Activated naive CD4-positive, alpha-beta T cell treated with anti-CD3 and anti-CD28 coated beads, Interleukin-2, amount 50 U/mL, for 72 hours (primary cell): ENCODE results near the gene PPDPF. TPM values are rescaled to one million over a fixed set of nuclear protein-coding genes. Genes with fewer than 3 reads are reported as not detected.

Source experiments
- ATAC-seq, 2 donors: fragments of 150-1000 bp; cut with Tn5 transposase; 2 replicates each; pipeline ENCODE4 v1.10.0; 2021; ENCODE audit warnings: mild to moderate bottlenecking in 2 of 2, moderate library complexity in 2 of 2
- DNase-seq, 2 donors: peaks; one replicate each; pipeline ENCODE4 v3.0.0; 2021 to 2022; ENCODE audit warnings: low spot score in 2 of 2
- H3K27ac Mint-ChIP-seq, 2 donors: one replicate each; pipeline ENCODE4 v1.8.0; 2022; ENCODE audit warnings: mild to moderate bottlenecking in 2 of 2, mixed read lengths in 2 of 2
- H3K36me3 Mint-ChIP-seq, 2 donors: one replicate each; pipeline ENCODE4 v1.8.0; 2022; ENCODE audit warnings: mixed read lengths in 2 of 2
- H3K9me3 Mint-ChIP-seq, 2 donors: one replicate each; pipeline ENCODE4 v1.8.0; 2022; ENCODE audit warnings: mixed read lengths in 2 of 2
- total RNA-seq, 2 donors: library from RNA; stranded (reverse); gene quantifications; one replicate each; pipeline ENCODE4 v1.2.3, GENCODE V29; 2022

PPDPF gene
- total RNA-seq, 2 donors from 2014 or later = 60.7 to 117 TPM

DNA sequence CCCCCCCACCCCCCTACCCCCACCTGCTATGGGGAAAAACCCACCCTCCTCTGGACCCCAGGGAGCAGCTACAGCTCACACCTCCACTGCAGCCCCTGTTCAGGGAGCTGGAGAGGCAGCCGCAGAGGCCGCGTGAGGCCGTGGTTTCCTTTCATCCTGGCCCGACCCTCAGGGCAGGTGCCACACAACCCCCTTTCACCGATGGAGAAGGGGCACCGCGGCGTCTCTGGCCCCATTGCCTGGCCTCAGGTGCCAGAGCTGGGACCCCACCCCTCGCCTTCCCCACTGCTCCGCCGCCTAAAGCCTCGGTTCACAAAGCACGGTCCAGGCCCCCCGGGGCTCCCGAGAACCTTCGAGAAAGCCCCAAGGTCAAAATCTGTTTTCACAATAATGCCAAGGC is 36.3 kb upstream of the PPDPF start:
- no peak overlapping the region for H3K27ac Mint-ChIP-seq
- DNase-seq (no peak), ATAC-seq (no peak)
- no peaks in the 10 kb centered on the region for H3K36me3 Mint-ChIP-seq
- no peaks in the 10 kb centered on the region for H3K9me3 Mint-ChIP-seq

DNA sequence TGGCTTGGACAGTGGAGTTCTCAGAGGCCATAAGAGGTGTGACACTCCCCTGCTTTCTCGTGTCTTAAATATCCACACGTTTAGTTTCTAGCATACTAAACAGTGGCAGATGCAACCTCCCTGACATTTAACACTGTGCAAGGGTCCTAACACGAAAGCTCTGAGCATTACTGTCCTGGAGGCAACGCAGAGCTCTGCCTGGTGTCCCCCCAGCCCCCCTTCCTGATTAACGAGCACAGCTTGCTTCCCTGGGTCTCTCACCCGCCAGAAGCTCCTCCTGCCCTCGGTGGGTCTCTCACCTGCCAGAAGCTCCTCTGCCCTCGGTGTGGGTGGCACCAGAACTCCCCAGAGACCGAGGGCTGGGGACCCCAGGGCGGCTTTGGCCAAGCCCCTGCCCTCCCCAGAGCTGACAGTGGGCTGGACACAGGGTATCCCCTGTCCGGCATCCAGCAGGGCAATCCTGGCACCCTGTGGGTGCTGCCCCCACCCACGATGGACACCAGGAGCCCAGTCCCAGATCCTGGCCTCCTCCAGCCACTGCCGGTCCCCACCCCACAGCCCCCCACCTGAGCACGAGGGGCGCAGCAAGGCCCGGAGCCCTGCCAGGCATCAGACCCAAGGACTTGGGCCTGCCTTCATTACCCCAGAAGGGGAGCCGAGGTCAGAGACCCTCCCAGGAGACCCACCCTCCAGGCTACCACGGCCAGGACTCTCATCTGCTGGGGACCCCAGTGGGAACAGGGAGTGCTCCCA is 35.7 kb upstream of the PPDPF start:
- Mint-ChIP-seq H3K36me3 (no peaks in the 10 kb centered on the region), H3K9me3 (no peaks in the 10 kb centered on the region), H3K27ac (no peak overlapping the region)
- DNase-seq = no peak
- ATAC-seq = no peak

DNA sequence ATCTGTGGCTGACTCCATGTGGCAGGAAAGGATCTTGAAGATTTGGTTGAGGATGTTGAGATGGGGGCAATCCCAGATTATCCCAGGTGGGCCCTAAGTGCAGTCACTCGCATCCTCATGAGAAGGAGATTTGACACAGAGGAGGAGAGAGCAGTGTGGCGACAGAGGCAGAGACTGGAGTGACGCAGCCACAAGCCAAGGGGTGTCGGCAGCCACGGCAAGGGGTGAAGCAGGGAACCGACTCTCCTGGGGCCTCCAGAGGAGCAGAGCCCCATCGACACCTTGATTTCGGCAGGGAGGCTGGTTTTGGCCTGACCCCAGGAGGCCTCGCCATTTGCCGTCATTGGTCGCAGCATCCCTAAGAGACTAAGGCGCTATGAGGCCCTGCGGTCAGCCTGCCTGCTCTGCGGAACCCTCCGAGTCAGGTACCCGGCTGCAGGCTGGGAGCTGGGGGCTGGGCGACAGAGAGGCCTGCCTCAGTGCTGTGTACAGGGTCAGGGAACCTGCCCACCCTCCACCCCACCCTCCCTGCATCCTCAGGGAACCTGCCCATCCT is 34.2 kb upstream of the PPDPF start:
- Mint-ChIP-seq H3K27ac (no peak overlapping the region), H3K36me3 (no peaks in the 10 kb centered on the region), H3K9me3 (no peaks in the 10 kb centered on the region)
- no peak for DNase-seq
- ATAC-seq = no peak

DNA sequence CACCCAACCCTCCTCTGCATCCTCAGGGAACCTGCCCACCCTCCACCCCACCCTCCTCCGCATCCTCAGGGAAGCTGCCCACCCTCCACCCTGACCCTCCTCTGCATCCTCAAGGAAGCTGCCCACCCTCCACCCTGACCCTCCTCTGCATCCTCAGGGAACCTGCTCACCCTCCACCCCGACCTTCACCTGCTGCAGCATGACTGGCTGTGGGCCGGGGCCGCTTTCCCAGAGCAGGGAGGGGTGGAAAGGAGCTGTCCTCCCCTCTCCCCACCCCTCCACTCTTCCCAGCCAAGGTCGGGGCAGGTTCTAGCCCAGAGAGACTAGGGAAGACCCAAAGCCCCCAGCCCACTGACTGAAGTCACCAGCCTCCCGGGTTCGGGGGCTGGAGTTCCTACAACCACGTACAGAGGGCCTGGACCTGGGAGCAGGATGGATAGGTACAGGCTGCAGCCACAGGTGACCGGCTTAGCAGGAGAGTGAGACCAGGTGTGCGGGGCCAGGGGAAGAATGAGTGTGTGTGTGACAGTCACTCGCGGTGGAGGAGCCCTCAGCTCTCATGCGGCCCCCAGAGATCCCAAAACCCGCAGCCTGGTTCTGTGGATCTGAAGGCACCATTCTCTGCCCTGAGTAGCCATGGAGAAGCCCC is 33.3 kb upstream of the PPDPF start:
- DNase-seq = no peak
- peaks cover 0 to 2% of the 10 kb centered on the region in 2 donors for H3K9me3 Mint-ChIP-seq
- no peak overlapping the region for H3K27ac Mint-ChIP-seq

DNA sequence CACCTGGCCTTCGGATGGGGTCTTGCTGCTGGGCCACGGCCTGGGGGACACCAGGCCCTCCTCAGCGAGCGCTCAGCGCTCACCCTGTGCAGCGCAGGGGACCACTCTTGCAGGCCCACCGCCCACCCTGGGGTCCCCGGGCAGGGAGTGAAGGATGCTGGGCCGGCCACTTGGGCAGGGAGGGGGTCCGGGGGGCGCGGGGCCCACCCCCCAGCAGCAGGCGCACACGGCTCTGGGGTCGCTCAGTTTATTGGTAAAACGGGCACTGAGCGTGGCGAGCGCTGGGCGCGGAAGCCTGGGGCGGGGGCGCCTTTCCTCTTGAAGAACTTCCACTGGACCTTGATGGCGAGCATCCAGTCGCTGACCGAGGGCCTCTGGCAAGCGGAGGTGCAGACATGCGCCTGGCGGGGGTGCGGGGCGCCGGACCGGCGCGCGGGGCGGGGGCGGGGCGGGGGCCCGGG is 32.8 kb upstream of the PPDPF start:
- ATAC-seq (no peak), DNase-seq (no peak)
- H3K27ac Mint-ChIP-seq = no peak overlapping the region
- H3K9me3 Mint-ChIP-seq = peaks cover 0 to 5% of the 10 kb centered on the region in 2 donors
- no peaks in the 10 kb centered on the region for H3K36me3 Mint-ChIP-seq

More for the DNA sequence above, 33.3 kb upstream of the PPDPF start:
- H3K36me3 Mint-ChIP-seq = no peaks in the 10 kb centered on the region
- ATAC-seq = no peak

DNA sequence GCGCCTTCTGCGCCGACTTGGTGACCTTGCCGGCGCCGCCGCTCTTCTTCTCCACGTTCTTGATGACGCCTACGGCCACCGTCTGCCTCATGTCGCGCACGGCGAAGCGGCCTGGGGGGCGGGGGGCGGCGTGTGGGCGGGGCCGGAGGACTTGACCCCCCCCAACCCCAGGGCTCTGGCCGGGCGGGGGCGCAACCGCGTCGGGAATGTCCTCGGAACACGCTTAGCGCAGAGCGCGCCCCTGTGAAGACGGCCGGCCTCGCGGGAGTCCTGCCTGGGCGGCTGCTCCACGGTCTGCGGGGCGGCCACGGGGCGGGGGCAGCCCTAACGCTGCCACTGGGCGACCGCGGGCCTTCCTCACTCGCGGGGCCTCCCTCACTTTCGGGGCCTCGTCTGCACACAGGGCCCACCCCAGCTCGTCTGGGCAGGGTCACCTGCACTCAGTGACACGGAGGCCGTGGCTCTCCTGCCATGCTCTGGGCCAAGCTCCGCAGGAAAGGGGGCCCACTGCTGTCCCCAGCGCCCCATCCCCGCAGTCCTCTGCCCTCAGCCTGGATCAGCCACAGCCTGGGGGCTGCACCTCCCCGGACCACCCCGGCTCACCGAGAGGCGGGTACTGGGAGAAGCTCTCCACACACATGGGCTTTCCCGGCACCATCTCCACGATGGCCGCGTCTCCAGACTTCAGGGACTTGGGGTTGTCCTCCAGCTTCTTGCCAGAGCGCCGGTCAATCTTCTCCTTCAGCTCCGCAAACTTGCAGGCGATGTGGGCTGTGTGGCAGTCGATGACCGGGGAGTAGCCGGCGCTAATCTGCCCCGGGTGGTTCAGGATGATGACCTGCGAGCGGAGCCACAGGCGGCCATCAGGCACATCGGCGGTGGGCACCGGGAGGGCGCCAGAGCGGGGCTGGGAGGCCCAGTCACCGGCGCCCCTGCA is 32.0 kb upstream of the PPDPF start:
- DNase-seq (no peak), ATAC-seq (peak in 1 of 2 donors; percentile 34)
- no peaks in the 10 kb centered on the region for H3K36me3 Mint-ChIP-seq
- no peak overlapping the region for H3K27ac Mint-ChIP-seq
- H3K9me3 Mint-ChIP-seq = peaks cover 0 to 5% of the 10 kb centered on the region in 2 donors

DNA sequence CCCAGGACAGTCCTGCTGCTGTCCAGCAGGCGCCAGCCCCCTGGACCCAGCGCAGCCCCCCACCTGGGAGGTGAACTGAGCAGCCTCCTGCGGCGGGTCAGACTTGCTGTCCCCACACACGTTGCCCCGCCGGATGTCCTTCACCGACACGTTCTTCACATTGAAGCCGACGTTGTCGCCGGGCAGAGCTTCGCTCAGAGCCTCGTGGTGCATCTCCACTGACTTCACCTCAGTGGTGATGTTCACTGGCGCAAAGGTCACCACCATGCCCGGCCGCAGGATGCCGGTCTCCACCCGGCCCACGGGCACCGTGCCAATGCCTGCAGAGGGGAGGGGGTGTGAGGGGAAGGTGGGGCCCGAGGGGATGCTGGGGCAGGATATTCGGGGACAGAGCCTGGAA is 30.1 kb upstream of the PPDPF start:
- ATAC-seq = no peak
- no peak overlapping the region for H3K27ac Mint-ChIP-seq

DNA sequence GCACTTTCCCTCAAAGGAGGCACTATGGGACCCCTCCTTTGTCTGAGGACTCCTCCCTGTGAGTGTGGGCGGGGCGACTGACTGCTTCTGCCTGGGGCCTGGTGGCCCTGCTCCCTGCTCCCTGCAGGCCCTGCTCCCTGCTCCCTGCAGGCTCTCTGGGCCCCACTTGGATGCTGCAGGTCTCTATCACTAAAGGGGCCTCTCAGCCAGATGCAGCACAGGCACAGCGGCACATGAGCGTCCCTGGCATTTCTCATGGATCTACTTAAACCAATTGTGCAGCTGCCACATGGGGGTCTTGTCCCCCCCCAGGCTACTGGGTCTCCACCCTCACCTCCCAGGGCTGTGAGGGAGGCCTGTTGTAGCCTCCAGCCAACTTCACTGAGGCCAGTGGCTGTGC is 29.5 kb upstream of the PPDPF start:
- Mint-ChIP-seq H3K9me3 (peaks cover 0 to 5% of the 10 kb centered on the region in 2 donors), H3K27ac (no peak overlapping the region), H3K36me3 (no peaks in the 10 kb centered on the region)
- ATAC-seq (no peak), DNase-seq (no peak)

More for the DNA sequence above, 30.1 kb upstream of the PPDPF start:
- no peak for DNase-seq
- H3K9me3 Mint-ChIP-seq = peaks cover 0 to 5% of the 10 kb centered on the region in 2 donors
- H3K36me3 Mint-ChIP-seq = no peaks in the 10 kb centered on the region

DNA sequence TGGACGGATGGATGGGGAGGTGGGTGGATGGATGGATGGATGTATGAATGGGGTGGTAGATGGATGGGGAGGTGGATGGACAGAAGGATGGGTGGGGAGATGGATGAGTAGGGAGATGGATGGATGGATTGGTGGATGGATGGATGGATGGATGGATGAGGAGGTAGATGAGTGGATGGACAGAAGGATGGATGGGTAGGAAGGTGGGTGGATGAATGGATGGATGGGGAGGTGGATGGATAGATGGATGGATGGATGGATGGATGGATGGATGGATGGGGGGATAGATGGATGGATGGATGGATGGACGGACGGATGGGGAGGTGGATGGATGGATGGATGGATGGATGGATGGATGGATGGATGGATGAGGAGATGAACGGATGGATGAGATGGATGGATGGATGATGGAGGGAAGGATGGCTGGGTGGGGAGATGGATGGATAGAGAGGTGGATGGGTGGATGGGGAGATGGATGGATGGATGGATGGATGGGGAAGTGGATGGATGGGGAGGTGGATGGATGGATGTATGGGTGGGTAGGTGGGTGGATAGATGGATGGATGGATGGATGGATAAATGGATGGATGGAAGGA is 28.8 kb upstream of the PPDPF start:
- no peak for DNase-seq
- peaks cover 0 to 5% of the 10 kb centered on the region in 2 donors for H3K9me3 Mint-ChIP-seq
- H3K36me3 Mint-ChIP-seq = no peaks in the 10 kb centered on the region
- ATAC-seq = no peak
- H3K27ac Mint-ChIP-seq = no peak overlapping the region

DNA sequence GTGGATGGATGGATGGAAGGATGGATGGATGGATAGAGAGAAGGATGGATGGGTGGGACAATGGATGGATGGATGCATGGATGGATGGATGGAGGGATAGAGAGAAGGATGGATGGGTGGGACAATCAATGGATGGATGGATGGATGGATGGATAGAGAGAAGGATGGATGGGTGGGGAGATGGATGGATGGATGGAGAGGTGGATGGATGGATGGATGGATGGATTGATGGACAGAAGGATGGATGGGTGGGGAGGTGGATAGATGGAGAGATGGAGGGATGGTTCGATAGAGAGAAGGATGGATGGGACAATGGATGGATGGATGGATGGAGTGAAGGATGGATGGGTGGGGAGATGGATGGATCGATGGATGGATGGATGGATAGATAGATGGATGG is 28.0 kb upstream of the PPDPF start:
- Mint-ChIP-seq H3K9me3 (peaks cover 0 to 5% of the 10 kb centered on the region in 2 donors), H3K36me3 (no peaks in the 10 kb centered on the region), H3K27ac (no peak overlapping the region)
- ATAC-seq (no peak), DNase-seq (no peak)

DNA sequence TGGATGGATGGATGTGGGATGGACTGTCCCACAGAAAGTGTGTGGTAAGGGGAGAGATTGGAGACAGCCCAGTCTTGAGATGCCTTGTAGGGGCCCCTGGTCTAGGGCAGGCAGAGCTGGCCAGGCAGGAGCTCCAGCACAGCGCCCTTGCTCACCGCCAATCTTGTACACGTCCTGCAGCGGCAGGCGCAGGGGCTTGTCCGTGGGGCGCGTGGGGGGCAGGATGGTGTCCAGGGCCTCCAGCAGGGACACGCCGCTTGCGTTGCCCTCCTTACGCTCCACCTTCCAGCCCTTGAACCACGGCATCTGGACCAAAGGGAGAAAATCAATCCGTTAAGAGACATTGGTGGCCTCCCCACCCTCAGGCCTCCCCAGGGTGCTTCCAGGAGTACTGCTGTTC is 27.6 kb upstream of the PPDPF start:
- no peak for DNase-seq
- peaks cover 0 to 5% of the 10 kb centered on the region in 2 donors for H3K9me3 Mint-ChIP-seq
- ATAC-seq = no peak
- H3K36me3 Mint-ChIP-seq = no peaks in the 10 kb centered on the region
- H3K27ac Mint-ChIP-seq = no peak overlapping the region

DNA sequence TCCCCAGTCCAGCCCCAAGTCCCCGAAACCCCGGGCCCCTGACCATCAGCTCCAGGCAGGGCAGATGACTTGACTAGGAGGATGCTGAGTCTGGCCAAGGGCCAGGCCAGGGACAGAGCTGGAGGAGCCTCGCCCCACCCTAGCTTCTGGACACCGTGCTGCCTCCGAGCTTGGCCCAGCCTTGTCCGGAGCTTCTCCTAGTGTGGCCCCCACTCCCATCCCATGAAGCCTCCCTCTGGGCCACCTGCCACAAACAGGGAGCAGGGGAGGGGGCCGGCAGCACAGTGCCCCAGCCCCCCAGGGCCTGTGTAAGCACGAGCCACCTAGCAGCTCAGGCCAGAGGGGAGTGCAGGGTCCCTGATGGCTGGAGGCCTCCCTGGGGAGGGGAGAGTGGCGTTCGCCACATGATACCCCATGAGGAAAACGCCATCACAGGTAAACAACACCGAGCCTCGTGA is 27.0 kb upstream of the PPDPF start:
- no peak for ATAC-seq

DNA sequence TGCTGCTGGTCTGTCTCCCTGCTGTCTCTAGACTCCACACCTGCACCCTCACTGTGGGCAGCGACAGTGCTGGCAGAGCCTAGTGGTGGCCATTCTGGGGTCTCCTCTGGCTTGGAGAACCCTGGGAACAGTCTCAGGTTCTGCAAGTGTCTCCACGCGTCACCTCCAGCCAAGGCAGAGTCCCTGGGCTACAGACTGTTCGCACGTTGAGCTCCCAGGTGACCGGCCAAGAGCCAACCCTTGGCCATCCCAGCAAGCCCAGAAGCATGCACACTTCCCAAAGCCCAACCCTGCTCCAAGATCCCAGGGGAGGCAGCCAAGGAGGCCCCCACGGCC is 26.5 kb upstream of the PPDPF start:
- DNase-seq = no peak
- H3K27ac Mint-ChIP-seq = no peak overlapping the region
- ATAC-seq = no peak
- H3K9me3 Mint-ChIP-seq = peaks cover 0 to 5% of the 10 kb centered on the region in 2 donors
- H3K36me3 Mint-ChIP-seq = no peaks in the 10 kb centered on the region

More for the DNA sequence above, 27.0 kb upstream of the PPDPF start:
- DNase-seq = no peak
- Mint-ChIP-seq H3K27ac (no peak overlapping the region), H3K9me3 (peaks cover 0 to 5% of the 10 kb centered on the region in 2 donors), H3K36me3 (no peaks in the 10 kb centered on the region)

DNA sequence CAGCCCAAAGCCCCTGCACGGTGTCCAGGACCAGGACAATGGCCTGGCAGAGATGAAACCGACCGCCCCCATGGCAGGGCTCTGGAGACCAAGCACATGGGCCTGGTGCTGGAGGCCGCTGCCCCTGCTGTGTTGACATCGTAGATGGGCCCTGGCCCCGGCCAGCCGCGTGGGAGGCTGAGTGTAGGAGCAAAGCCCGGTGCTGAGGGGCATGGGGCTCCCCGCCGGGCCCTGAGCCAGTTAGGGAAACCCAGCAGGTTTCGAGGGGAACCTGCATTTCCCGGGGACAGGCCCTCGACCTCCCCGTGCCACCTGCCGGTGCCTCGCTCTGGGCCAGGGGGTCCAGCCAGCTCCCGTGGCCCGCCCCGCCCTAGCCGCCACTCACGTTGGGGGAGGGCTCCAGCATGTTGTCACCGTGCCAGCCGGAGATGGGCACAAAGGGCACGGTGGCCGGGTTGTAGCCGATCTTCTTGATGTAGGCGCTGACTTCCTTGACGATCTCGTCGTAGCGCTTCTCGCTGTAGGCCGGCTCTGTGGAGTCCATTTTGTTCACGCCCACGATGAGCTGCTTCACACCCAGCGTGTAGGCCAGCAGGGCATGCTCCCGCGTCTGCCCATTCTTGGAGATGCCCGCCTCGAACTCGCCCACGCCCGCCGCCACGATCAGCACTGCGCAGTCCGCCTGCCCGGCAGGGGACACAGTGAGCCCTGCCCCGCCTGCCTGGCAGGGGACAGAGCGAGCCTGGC is 26.0 kb upstream of the PPDPF start:
- Mint-ChIP-seq H3K36me3 (no peaks in the 10 kb centered on the region), H3K27ac (no peak overlapping the region), H3K9me3 (peaks cover 0 to 5% of the 10 kb centered on the region in 2 donors)
- DNase-seq (no peak), ATAC-seq (no peak)

DNA sequence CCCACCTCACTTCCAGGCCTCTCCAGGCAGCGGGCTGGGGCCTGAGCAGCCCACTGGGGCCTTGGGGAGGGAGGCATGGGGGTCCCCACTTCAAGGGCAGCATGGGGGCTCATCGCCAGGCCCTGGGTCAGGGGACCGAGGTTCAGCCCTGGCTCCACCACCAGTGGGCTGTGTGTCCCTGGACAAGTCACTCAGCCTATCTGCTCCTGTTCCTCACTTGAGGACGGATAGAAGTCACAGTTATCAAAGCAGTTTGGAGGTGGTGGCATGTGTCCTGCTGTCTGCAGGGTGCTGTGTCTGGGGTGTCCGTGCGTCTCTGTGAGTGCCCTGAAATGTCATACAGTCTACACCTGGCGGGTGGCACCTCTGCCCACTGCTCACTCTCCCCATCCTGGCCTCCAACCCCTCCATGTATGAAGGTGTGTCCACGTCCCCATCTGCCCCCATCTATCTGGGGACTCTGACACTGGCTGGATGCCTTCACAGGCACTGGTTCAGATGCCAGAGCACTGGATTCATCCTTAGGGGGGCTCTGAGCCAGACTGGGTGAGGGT is 25.3 kb upstream of the PPDPF start:
- Mint-ChIP-seq H3K27ac (no peak overlapping the region), H3K36me3 (no peaks in the 10 kb centered on the region), H3K9me3 (peaks cover 0 to 5% of the 10 kb centered on the region in 2 donors)
- ATAC-seq = no peak
- no peak for DNase-seq
